ENCODE measurements around the gene IL17RB. TPM values are rescaled to one million over a fixed set of nuclear protein-coding genes. Genes with fewer than 3 reads are reported as not detected.

The IL17RB gene
- not detected in 2 replicates for total RNA-seq

DNA sequence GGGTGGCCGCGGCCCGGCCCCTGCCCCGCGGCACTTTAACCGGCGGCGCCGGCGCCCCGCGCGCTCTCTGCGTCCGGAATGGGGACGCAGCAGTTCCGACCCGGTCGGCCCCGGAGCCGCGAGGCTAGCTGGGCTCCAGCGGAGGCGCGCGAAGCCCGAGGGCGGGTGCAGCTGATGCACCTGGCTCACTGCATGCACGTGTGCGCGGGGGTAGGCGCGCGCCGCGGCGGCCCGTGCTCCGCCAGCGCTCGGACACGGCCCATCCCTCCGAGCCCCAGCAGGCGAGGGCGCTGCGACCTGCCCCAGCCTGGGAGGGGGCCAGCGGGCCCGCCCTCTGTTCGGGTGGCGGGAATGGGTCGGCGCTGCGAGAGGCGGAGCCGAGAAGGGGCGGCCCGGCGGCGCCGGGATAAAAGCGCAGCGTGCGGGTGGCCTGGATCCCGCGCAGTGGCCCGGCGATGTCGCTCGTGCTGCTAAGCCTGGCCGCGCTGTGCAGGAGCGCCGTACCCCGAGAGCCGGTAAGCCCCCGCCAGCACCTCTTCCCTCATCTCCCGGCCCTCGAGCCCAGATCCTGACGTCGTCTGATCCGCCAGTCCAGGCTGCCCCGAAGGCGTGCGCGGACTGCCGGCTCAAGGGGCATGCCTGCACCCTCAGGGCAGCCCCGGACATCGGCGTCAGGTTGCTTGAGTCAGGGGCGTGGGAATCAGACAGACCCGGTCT, at the start of gene IL17RB, which contains the start of gene CHDH:
Gene IL17RB, plus strand, starts transcription at position 435 of the 717 bp plus-strand sequence. Its CDS starts 21 bp downstream, at position 456.
Gene CHDH, minus strand, starts transcription at position 286 of the 717 bp plus-strand sequence. CDS start 22,411 bp downstream, outside the sequence.

DNA sequence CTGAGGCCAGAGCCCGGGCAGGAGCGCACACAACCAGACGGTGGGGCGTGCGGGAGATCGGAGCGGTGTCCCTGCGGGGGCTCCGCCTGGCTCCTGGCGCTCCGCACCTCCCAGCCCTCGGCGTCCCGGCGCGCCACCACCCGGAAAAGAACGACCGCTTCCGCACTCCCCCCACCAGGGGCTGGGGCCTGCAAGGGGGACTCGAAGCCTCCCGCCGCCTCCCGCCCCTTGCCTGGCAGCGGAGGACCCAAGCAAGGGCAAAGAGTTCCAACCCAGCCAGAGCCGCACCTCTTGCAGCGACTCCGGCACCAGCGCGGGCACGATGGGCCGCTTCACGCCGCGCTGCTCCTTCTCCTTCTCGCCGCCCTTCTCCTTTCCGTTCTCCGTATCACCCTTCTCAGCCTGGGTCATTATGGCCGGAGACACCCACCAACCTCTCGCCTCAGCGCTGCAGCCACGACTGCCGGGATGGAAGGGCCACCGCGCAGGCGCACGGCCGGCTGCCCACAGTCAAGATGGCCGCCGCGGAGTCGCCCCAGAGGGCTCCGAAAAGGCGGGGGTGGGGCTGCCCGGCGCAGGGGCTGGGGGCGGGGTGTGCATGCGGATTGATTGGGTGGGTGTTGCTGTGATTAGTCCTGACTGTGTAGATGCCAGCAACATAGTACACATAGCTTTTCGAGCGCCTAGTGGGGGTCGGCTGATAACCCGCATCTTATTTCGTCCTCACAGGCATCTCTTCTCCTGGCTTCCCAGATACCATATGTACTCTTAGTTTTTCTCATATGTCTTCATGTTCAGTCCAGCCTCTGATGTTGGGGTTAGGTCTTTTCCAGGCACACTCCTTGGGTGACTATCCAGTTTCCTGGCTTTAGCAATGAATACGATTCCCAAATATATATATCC, 35.6 kb downstream of the IL17RB start, which contains the start of gene ACTR8:
Gene ACTR8, minus strand, starts transcription at position 462 of the 903 bp plus-strand sequence. Its CDS starts 51 bp downstream, at position 411.

GRCh38 chr3:53891497-53892285, 45.3 kb downstream of the IL17RB start, which contains the start of gene SELENOK:
TSS of gene SELENOK (minus strand) at chr3:53891859.

Small RNA genes lying within 50 kb of the gene (small RNA-seq; reads per million reads assigned to genes)
- gene AC012467.1: not detected

Other genes with a start within 250 kb of the IL17RB start
- 0.10 TPM in 1 of 2 replicates, not detected in the other for gene CHDH, start 149 bp upstream of the IL17RB start, total RNA-seq
- 27.4 and 36.1 TPM in 2 replicates for gene ACTR8, start 35.6 kb downstream of the IL17RB start, total RNA-seq
- 9.6 and 14.4 TPM in 2 replicates for gene SELENOK, start 45.3 kb downstream of the IL17RB start, total RNA-seq

All from vein endothelial cell (primary cell).